H1 (cell line): ENCODE data around the gene MCL1. TPM values are rescaled to one million over a fixed set of nuclear protein-coding genes. Genes with fewer than 3 reads are reported as not detected.
A peak's percentile ranks its signal among the peaks of the same experiment; 100 is the strongest.
"Not testable (repeated sequence)": the region's sequence is repeated elsewhere in the genome, so short reads cannot be mapped to it uniquely, and the experiment has no call there.

ENCODE experiments used
- CTCF ChIA-PET: fragments of 300-600 bp; sonication (Branson Sonifier 250); formaldehyde crosslinking; loops from one replicate; lab custom pipeline; 2021; ENCODE audit not compliant: partially characterized antibody; lab: Charles Lee
- POLR2A ChIA-PET: fragments of 300-600 bp; sonication (Branson Sonifier 250); formaldehyde crosslinking; loops from one replicate; lab custom pipeline; 2021; ENCODE audit warnings: inconsistent platforms; ENCODE audit not compliant: partially characterized antibody; lab: Charles Lee
- DNase-seq, 2 experiments: peaks; one replicate each; pipeline versions ENCODE4 v3.0.0 to v3.0.0-alpha.2; 2010 to 2022; ENCODE audit warnings: low spot score in 2 of 2, low read depth in 1 of 2, mixed read lengths in 1 of 2
- FAIRE-seq: peaks from 2 replicates; lab custom pipeline; 2011; peaks lifted over from hg19 to GRCh38; lab: Jason Lieb, UNC
- H2AFZ ChIP-seq: 2 replicates; pipeline ENCODE4 v1.8.1; 2012; ENCODE audit warnings: low read length, inconsistent platforms
- H2AK5ac ChIP-seq: 2 replicates; pipeline ENCODE4 v1.6.1; 2013; ENCODE audit warnings: low read depth, low read length
- H2BK120ac ChIP-seq: replicated peaks from 2 replicates; pipeline ENCODE3; 2013; ENCODE audit warnings: low read depth, low read length, inconsistent platforms
- H2BK12ac ChIP-seq: 2 replicates; pipeline ENCODE4 v1.6.1; 2013; ENCODE audit warnings: low read depth, low read length
- H2BK15ac ChIP-seq: 2 replicates; pipeline ENCODE4 v1.6.1; 2013; ENCODE audit warnings: low read length
- H2BK20ac ChIP-seq: 2 replicates; pipeline ENCODE4 v1.6.1; 2013; ENCODE audit warnings: low read length
- H2BK5ac ChIP-seq: 2 replicates; pipeline ENCODE4 v1.6.1; 2013; ENCODE audit warnings: low read depth, low read length
- H3K14ac ChIP-seq: 2 replicates; pipeline ENCODE4 v1.6.1; 2013; ENCODE audit warnings: inconsistent platforms; ENCODE audit not compliant: insufficient read length
- H3K18ac ChIP-seq: 2 replicates; pipeline ENCODE4 v1.6.1; 2013; ENCODE audit warnings: low read length; ENCODE audit errors: extremely low read depth
- H3K23ac ChIP-seq: 2 replicates; pipeline ENCODE4 v1.6.1; 2013; ENCODE audit warnings: inconsistent platforms; ENCODE audit not compliant: insufficient read length
- H3K23me2 ChIP-seq: 2 replicates; pipeline ENCODE4 v1.6.1; 2013; ENCODE audit warnings: low read depth, low read length
- H3K27ac ChIP-seq: 2 replicates; pipeline ENCODE4 v1.6.1; 2011; ENCODE audit warnings: low read depth, low read length, inconsistent platforms
- H3K27me3 ChIP-seq, 4 experiments: replicated peaks in 1 of 4; 1 replicate in 1 of 4; 2 replicates in 3 of 4; pipeline versions ENCODE4 v1.6.1 to v1.8.1; 2011 to 2013; ENCODE audit warnings: low read length in 3 of 4, mild to moderate bottlenecking in 3 of 4, inconsistent platforms in 2 of 4, mixed read lengths in 2 of 4, moderate library complexity in 1 of 4; ENCODE audit not compliant: control insufficient read depth in 3 of 4, insufficient read depth in 3 of 4; ENCODE audit errors: extremely low read depth in 1 of 4
- H3K36me3 ChIP-seq, 4 experiments: 2 replicates each; pipeline versions ENCODE4 v1.6.1 to v1.8.1; 2011 to 2013; ENCODE audit warnings: mild to moderate bottlenecking in 4 of 4, low read length in 3 of 4, moderate library complexity in 2 of 4, control low read depth in 1 of 4, inconsistent platforms in 1 of 4; ENCODE audit not compliant: insufficient read depth in 4 of 4, control insufficient read depth in 2 of 4
- H3K4ac ChIP-seq: replicated peaks from 2 replicates; pipeline ENCODE3; 2013; ENCODE audit warnings: low read length, low read depth, mixed read lengths, inconsistent platforms; ENCODE audit not compliant: insufficient read length
- H3K4me1 ChIP-seq, 4 experiments: replicated peaks in 1 of 4; 1 replicate in 1 of 4; 2 replicates in 3 of 4; pipeline versions ENCODE4 v1.6.1 to v1.8.1; 2011 to 2013; ENCODE audit warnings: low read length in 3 of 4, inconsistent platforms in 2 of 4, mixed read lengths in 1 of 4; ENCODE audit not compliant: insufficient read depth in 4 of 4, control insufficient read depth in 3 of 4
- H3K4me2 ChIP-seq, 2 experiments: 2 replicates each; pipeline versions ENCODE4 v1.6.1 to v1.8.1; 2011 to 2013; ENCODE audit warnings: low read depth in 2 of 2, low read length in 2 of 2, control low read depth in 1 of 2, inconsistent platforms in 1 of 2, mild to moderate bottlenecking in 1 of 2; ENCODE audit not compliant: insufficient read depth in 1 of 2
- H3K4me3 ChIP-seq, 4 experiments: fragments of 200-600, 300-600 bp in 1 of 4; sonication (generic), shearing (Covaris generic), sonication (Bioruptor Twin) in 1 of 4; 2 replicates each; pipeline versions ENCODE4 v1.5.1 to v1.8.1; 2011 to 2016; ENCODE audit warnings: low read length in 4 of 4, low read depth in 3 of 4, control low read depth in 2 of 4, inconsistent platforms in 2 of 4, mild to moderate bottlenecking in 2 of 4, mixed read lengths in 1 of 4, moderate library complexity in 1 of 4; ENCODE audit not compliant: insufficient read depth in 2 of 4; ENCODE audit errors: extremely low read depth in 1 of 4
- H3K56ac ChIP-seq: replicated peaks from 2 replicates; pipeline ENCODE3; 2013; ENCODE audit warnings: low read depth, mild to moderate bottlenecking, mixed read lengths, low read length, inconsistent platforms; ENCODE audit not compliant: insufficient read length
- H3K79me1 ChIP-seq: 2 replicates; pipeline ENCODE4 v1.6.1; 2013; ENCODE audit warnings: low read depth, low read length, control low read depth
- H3K79me2 ChIP-seq, 2 experiments: 2 replicates each; pipeline versions ENCODE4 v1.6.1 to v1.8.1; 2012 to 2013; ENCODE audit warnings: low read length in 2 of 2, mild to moderate bottlenecking in 2 of 2, inconsistent platforms in 1 of 2; ENCODE audit not compliant: insufficient read depth in 2 of 2, control insufficient read depth in 1 of 2
- H3K9ac ChIP-seq, 4 experiments: replicated peaks in 1 of 4; 1 replicate in 1 of 4; 2 replicates in 3 of 4; pipeline versions ENCODE4 v1.6.1 to v1.8.1; 2011 to 2013; ENCODE audit warnings: low read depth in 3 of 4, low read length in 3 of 4, control low read depth in 2 of 4, mild to moderate bottlenecking in 2 of 4, moderate library complexity in 2 of 4, inconsistent platforms in 1 of 4; ENCODE audit errors: extremely low read depth in 1 of 4
- H3K9me3 ChIP-seq, 2 experiments: 2 replicates each; pipeline versions ENCODE4 v1.6.1 to v1.8.1; 2012 to 2013; ENCODE audit warnings: mild to moderate bottlenecking in 2 of 2, moderate library complexity in 2 of 2, control low read depth in 1 of 2, inconsistent platforms in 1 of 2, low read depth in 1 of 2, low read length in 1 of 2, mixed read lengths in 1 of 2; ENCODE audit not compliant: insufficient read depth in 2 of 2
- H4K20me1 ChIP-seq, 2 experiments: replicated peaks in 1 of 2; 2 replicates each; pipeline versions ENCODE3 to v1.8.1; 2011 to 2013; ENCODE audit warnings: inconsistent platforms in 2 of 2, low read length in 2 of 2, mild to moderate bottlenecking in 1 of 2; ENCODE audit not compliant: insufficient read depth in 2 of 2, control insufficient read depth in 1 of 2
- H4K5ac ChIP-seq: 2 replicates; pipeline ENCODE4 v1.6.1; 2013; ENCODE audit warnings: low read length, low read depth, mixed read lengths, inconsistent platforms; ENCODE audit not compliant: insufficient read length
- H4K8ac ChIP-seq: 2 replicates; pipeline ENCODE4 v1.8.0; 2013; ENCODE audit warnings: mild to moderate bottlenecking, moderate library complexity, low read length, inconsistent platforms; ENCODE audit not compliant: insufficient read depth; ENCODE audit errors: extremely low read depth
- H4K91ac ChIP-seq: replicated peaks from 2 replicates; pipeline ENCODE3; 2013; ENCODE audit warnings: low read length, mixed read lengths, inconsistent platforms; ENCODE audit not compliant: insufficient read length
- WGBS, 2 experiments: shearing (Covaris generic) in 1 of 2; methylation state at CpG; one replicate each; pipeline versions ENCODE4 v1.1.6 to v1.1.7; 2013 to 2015; ENCODE audit warnings: low lambda C conversion rate in 2 of 2, mixed read lengths in 2 of 2, inconsistent platforms in 1 of 2, low coverage in 1 of 2, missing lambda C conversion rate in 1 of 2; ENCODE audit not compliant: insufficient replicate concordance in 2 of 2, insufficient coverage in 1 of 2, insufficient read length in 1 of 2; ENCODE audit errors: extremely low coverage in 1 of 2, missing lambda C conversion rate in 1 of 2; 5-methylcytosine and 5-hydroxymethylcytosine counted together
- polyA plus RNA-seq, 7 experiments: library from polyadenylated mRNA; depleted of rRNA in 3 of 7; stranded (reverse) in 5 of 7; unstranded in 2 of 7; fragments of >200 nt in 5 of 7; fragments of 200-250 nt in 2 of 7; gene quantifications; 1 replicate in 5 of 7; 2 replicates in 1 of 7; 4 replicates in 1 of 7; pipeline versions ENCODE4 v1.2.1 to v1.2.3, GENCODE V29; 2011 to 2013; ENCODE audit warnings: missing spikeins in 2 of 7, mixed read lengths in 2 of 7
- total RNA-seq: library from RNA; stranded (reverse); fragmentation: NEBNext Ultra II Directional; extraction: Animal tissue kit (Norgen Biotek cat#: 25700); gene quantifications from 2 replicates; pipeline ENCODE4 v1.2.1, GENCODE V29; 2021

MCL1 gene
- total and polyA plus RNA-seq, 2 of the 8 experiments (the other 6 are each of a cell fraction or from before 2014, with no cell fraction given) = 61.1 to 218 TPM

DNA sequence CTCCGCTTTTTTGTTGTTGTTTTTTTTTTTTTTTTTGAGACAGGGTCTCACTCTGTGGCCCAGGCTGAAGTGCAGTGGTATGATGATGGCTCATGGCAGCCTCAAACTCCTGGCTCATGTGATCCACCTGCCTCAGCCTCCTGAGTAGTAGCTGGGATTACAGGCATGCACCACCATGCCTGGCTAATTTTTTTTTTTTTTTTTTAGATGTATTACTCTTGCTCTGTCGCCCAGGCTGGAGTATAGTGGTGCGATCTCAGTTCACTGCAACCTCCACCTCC is 26.0 kb upstream of the MCL1 start:
- ChIA-PET POLR2A (interaction anchor here (1.2 to 43.5 kb wide), 5 partner anchors 12 to 36 kb away, joined by 3 to 1380 read pairs (median 12); partner anchors contain the start of genes ADAMTSL4, ENSA and MCL1), CTCF (interaction anchor here (0.6 to 6.9 kb wide), 4 partner anchors 8 to 45 kb away, joined by 3 to 50 read pairs (median 4); no protein-coding TSS in a partner anchor)
- Histone ChIP-seq H2BK5ac (peak overlapping the region; percentile 1; the same call in 1 of the 2 replicates), H3K4me2 (peak overlapping the region in 1 of 2 experiments; percentile 41; a peak in 1 of 4 replicates), H3K4me1 (peaks cover 5 to 18% (median 11%) of the 10 kb centered on the region in 4 experiments; a peak in 6 of 7 replicates)
- DNase-seq, H2AFZ ChIP-seq, H4K91ac ChIP-seq, H3K56ac ChIP-seq, H3K9ac ChIP-seq, H2AK5ac ChIP-seq, H2BK15ac ChIP-seq, H3K4me3 ChIP-seq, H3K27ac ChIP-seq, H2BK120ac ChIP-seq, H3K27me3 ChIP-seq, H3K79me1 ChIP-seq, H3K36me3 ChIP-seq, H4K20me1 ChIP-seq, H3K23me2 ChIP-seq, H3K14ac ChIP-seq, H3K18ac ChIP-seq, H2BK20ac ChIP-seq, H3K79me2 ChIP-seq, H3K23ac ChIP-seq, FAIRE-seq, H3K9me3 ChIP-seq, H4K8ac ChIP-seq, H3K4ac ChIP-seq, H2BK12ac ChIP-seq, H4K5ac ChIP-seq: not testable (repeated sequence)
- 83% methylated on average over 3 of the region's 3 CpGs; no CpG with 5 or more reads in 1 of the 2 experiments for WGBS, 2 experiments
